HEK293T (cell line): Measurements from ENCODE around the gene TMEM243.

ENCODE experiments used
- CTBP1 ChIP-seq: fragments of 450-650 bp; IDR thresholded peaks from 2 replicates; pipeline ENCODE4 v1.6.1; 2016; ENCODE audit warnings: borderline replicate concordance
- FOXA1 ChIP-seq: fragments of 450-650 bp; IDR thresholded peaks from 2 replicates; pipeline ENCODE4 v1.6.1; 2016; ENCODE audit warnings: mild to moderate bottlenecking
- FOXM1 ChIP-seq: fragments of 450-650 bp; IDR thresholded peaks from 2 replicates; pipeline ENCODE4 v1.6.1; 2017; ENCODE audit warnings: mild to moderate bottlenecking, borderline replicate concordance
- HDGF ChIP-seq: fragments of 450-650 bp; IDR thresholded peaks from 2 replicates; pipeline ENCODE4 v1.6.1; 2017; ENCODE audit warnings: antibody characterized with exemption, borderline replicate concordance
- NFRKB ChIP-seq: fragments of 450-650 bp; IDR thresholded peaks from 2 replicates; pipeline ENCODE4 v1.6.1; 2016; ENCODE audit warnings: mild to moderate bottlenecking, moderate library complexity
- SP1 ChIP-seq: fragments of 450-650 bp; IDR thresholded peaks from 2 replicates; pipeline ENCODE4 v1.6.1; 2017
- TARDBP ChIP-seq: fragments of 450-650 bp; IDR thresholded peaks from 2 replicates; pipeline ENCODE4 v1.6.1; 2016
- ZNF384 ChIP-seq: fragments of 450-650 bp; IDR thresholded peaks from 2 replicates; pipeline ENCODE4 v1.6.1; 2016

GRCh38 chr7:87212498-87212897, 7.0 kb downstream of the TMEM243 start:
- TF ChIP-seq FOXM1 (no peak), TARDBP (no peak), ZNF384 (no peak), NFRKB (no peak), FOXA1 (no peak), CTBP1 (no peak), HDGF (no peak), SP1 (no peak)
